NCI-H1092 (cell line): ENCODE results near the gene FYB1.

Experiments used
- DNase-seq: peaks from one replicate; lab custom pipeline; 2025; lab: John Stamatoyannopoulos, UW

FYB1 gene

DNA sequence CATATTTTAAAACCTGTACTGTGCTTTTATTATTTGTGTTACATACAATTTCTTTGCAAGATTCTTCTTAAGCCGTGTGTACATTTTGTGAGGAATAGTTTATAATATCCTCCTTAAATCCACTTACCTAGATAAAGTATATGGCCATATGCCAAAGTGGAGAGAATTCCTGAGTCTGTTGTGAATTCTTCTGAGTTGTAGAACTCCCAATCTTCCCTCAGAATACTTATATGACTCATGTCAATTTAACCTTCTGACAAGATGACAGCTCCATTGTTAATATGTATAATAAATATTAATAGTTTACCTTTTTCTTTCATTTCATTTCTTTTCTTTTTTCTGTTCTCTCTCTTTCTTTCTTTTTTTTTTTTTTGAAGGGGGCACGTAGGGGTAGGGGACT lies 139.2 kb downstream of the FYB1 start:
- no peak for DNase-seq

DNA sequence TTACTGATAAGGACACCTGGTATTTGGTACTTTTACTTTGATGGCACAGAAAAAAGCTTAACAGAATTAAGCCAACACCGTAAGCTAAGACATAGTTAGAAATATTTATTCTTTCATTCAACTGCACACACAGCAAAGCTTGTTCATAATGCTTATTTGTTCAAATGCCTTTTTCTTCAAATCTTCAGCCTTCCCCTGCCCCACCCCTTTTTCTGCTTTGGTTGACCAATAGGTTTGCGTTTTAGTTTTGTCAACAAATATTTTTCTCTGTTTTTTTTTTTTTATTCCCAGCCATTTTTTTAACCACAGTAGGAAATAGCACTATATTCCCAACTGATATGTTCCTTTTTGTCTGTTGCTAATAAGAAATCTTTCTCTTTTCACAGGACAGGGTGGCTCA lies 140.2 kb downstream of the FYB1 start:
- DNase-seq = no peak

DNA sequence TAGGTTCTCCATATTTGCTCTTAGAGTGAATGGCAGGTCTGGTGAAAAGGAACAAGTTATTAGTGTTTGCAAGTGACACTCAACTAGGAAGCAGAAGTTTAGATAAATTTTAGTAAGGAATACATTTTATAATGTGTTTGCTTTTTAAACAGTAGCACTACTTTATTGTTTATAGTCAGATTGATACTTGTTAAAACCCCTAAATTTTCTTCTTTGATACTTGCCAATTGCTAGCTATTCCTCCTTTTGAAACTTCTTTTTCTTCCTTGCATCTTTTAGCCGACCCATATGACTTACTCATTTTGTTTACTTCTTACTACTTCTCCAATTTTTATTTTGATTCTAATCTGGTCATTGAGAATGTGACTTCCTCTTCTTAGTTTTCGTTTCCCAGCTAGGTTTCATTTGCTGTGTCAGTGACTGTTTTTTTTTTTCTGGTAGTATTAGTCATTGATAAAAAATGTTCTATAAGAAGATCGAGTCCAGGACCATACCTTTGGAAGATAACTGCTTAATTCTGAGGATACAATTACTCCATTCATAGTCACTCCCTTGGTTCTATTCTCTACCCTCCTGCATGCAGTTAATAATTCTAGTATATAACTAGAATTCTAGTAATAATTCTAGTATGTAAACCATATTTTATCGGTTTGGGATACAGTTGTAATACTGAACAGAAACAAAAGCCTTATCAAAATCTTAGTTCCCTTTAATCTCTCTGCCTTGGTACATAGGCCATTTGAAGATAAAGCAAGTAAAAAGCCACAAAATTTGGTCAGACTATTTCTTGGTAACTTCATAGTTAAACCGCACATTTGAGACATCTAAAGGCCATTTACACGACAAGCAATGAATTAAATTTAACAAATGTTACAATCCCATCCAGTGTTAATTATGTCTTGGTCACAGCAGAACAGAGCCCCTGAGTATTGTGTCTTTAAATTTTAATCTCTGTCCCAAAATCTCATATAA lies 142.3 kb downstream of the FYB1 start:
- no peak for DNase-seq

DNA sequence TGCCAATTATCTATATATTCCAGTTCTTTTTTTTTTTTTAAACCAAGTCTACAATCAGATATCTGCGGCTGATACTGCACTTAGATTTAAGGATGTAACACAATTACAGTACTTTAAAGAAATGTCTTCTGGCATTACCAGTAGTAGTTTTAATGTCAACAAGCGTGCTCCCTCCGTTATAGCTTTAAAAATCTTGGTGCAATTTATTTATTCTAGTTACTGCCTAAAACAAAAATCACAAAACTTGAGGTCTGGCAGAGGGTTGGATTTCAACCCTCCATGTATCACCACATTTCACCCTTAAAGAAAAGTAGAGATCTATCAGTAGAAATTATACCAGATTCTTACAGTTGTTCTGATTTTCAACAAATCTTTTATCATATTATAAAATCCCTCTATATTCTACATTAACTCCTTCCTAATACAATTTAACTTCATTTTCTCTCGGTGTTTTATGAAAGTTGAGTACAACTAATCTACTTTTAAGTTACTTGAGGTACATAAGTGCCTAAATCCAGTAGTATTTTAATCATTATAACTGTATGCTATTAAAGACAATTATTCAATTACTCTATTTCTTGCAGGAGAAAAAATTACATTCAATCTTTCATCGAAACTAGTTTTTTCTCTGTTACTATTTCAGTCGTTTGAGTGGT lies 143.1 kb downstream of the FYB1 start:
- DNase-seq = no peak

DNA sequence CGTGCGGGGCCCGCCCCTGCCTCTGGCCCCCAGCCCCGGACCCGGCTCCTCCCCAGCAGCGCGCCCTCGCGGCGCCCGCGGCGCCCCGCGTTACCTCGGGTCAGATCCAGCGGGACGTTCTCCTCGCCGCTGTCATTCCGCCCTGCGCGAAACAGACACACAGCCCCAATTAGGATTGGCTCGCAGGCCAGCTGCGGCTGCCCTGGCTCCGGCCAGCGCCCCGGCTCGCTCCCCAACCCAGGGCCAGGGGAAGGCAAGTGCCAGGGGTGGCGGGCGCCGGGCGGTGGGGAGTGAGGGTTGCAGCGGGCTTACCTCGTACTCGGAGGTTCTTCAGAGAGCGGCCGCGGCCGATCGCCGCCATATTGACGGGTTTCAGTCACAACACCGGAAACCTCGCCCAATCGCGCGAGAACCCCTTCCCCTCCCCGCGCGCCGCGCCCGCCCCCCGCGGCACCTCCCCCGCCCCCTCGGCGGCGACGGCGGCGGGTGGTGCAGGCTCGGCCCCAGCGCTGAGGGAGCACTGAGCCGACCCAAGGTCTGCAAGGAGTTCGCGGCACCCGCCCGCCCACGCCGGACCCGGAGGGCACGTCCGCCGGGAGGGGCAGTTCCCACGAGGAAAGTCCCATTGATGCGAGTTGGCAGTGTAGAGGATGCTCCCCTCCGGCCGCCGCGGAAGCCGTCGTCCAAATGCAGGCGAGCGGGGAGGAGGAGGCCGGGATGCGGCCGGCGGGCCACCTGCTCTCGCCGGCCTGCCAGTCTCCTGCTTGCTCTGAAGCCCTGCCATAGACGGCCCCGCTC lies 145.1 kb downstream of the FYB1 start, which contains the start of gene RICTOR:
Gene RICTOR (minus strand): TSS at position 383 of the 798 bp plus-strand sequence. CDS start 22 bp downstream, at position 361.
- peak; percentile 79 for DNase-seq

DNA sequence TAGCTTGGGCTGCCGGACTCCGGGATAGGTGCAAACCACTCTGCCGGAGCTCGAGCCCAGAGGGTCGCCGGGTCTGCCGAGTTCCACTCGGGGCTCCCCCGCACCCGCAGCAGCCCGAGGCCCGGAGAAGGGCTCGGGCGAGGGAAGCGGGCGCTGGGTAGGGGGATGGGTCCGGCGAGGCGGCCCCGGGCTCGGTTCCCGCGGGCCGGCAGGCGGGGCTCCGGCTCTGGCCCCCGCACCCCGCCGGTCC lies 145.7 kb downstream of the FYB1 start:
- peak; percentile 29 for DNase-seq

DNA sequence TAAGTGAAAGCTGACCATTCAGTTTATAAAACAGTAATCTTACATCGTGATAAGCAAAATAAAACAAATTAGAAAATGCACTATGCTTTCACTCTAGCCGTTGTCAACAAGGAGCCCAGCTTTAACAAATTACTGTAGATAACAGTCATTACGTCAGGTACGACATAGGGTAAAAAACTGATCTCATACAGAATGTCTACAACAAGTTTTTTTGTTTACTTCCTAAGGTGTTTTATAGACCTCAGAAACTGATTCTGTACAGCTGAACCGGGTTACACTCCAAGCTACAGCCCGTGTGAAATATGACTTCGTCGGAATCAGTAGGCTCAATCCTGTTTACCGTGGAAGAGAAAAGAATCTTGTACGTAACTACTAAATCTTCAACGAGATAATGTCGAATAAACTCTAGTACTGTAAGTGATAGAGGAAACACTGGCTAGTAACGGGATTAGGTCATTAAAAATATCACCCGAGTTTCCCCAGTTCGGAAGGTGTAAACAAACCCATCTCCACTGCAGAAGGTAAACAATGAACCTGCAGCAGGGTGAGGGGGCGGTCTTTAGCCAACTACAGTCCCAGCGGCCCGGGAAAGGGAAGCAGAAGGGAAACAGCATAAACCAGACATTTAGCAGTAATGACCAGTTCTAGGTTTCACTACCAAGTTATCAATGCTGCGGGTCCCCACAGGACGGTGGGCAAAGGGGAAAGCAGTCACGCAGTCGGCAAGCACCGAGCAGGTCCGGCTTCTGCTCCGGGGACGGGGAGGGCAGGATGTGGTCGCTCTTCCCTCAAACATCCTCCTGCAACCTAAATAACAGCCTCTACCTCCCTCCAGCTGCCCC lies 146.2 kb downstream of the FYB1 start:
- DNase-seq = no peak

DNA sequence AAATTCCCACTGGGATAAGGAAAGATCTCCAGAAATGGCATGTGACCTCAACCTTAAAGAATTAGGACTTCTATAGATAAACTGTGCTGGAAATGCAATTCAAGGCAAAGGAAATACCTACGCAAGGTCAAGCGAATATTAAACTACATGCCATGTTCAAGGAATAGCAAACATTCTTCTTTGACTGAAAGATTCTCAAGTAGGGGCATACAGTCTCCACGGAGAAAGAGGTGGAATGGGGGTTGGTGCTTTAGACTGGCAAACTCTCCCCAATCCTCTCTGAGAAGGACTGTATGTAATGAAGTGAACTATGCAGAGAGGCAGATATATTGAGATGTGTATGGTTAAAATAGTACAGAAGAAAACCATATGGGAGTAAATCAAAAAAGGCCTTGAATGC lies 151.3 kb downstream of the FYB1 start:
- no peak for DNase-seq

DNA sequence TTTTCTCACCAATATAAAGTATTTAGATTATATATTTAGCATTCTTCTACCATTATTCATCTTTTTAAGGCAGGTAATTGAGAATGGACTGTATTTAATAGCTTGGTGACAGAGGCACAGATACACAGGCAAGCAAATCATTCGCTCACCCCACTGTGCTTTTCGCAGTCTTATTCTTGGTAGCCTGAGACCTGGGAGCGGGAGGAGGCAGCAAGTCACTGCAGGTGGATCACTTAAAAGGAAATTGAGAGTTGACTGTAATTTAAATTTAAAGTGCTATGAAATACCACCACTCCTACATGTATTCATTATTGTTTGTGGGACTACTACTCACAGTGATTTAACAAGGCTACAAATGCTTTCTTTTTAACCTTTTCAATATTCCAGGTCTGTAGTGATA lies 154.9 kb downstream of the FYB1 start:
- DNase-seq = no peak

DNA sequence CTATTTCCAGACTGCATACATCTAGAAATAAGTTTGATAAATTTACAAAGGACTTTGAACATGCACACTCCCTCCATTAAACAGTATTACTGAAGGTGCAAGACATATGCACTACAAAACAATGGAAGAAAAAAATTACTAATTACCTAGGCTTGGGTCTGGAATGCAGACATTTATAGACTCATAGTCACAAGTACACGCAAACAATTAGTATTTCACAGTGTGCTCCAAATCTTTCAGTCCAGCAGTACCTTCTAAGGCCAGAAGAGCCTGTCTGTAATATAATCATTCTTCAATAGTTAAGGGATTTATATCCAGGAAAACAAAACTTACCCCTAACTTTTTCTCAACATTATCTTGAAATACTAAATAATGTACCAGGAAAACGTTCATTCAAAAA lies 156.3 kb downstream of the FYB1 start:
- no peak for DNase-seq

DNA sequence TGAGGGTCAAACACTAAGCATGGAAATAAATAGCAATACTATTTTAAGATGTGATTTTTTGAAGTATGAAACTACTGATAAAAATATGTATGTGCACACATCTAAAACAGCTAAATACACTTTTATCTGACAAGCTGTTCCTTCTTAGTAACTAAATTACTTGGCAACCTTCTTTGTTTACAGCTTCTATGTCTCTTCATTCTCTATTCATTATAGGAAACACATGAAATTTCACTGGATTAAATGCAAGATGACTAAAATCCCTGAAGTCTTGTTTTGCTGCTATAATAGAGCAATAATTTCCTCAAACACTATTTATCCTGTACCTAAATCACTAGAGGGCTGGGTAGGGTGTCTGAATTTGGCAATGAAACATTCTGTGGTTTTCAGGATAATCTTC lies 156.8 kb downstream of the FYB1 start:
- DNase-seq = no peak

DNA sequence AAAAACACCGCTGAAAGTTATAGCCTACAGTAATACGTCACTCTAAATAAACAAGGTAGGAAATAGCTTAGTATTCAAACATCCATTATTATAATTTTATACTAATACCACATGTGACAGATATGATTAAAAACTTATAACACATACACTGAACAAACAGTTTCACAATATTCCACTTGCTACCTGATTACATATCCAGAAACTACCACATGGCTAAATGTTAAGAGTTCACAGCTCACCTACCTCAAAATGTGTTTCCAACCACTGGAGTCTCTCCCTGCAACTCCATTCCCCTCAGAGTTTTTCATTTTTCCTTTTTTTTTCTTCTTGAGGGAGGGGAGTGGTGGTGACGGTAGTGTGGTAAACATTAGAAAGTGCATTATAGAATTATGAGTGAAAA lies 157.3 kb downstream of the FYB1 start:
- DNase-seq = no peak

DNA sequence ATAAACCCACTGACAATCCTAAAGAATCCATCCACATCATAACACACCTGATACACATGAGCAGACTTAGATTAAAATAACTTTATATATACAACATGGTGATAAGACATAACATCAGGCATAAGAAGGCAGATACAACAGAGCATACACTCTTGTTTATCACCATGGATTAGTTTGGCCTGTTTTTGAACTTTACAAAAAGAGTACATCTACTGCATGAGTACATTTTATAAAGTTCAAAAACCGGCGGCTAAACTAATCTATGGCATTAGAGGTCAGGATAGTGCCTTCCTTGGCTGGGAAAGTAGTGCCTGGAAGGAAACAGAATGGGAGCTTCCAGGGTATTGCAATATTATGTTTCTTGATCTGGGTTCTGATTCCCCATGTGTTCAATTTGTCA lies 160.3 kb downstream of the FYB1 start:
- DNase-seq = no peak

DNA sequence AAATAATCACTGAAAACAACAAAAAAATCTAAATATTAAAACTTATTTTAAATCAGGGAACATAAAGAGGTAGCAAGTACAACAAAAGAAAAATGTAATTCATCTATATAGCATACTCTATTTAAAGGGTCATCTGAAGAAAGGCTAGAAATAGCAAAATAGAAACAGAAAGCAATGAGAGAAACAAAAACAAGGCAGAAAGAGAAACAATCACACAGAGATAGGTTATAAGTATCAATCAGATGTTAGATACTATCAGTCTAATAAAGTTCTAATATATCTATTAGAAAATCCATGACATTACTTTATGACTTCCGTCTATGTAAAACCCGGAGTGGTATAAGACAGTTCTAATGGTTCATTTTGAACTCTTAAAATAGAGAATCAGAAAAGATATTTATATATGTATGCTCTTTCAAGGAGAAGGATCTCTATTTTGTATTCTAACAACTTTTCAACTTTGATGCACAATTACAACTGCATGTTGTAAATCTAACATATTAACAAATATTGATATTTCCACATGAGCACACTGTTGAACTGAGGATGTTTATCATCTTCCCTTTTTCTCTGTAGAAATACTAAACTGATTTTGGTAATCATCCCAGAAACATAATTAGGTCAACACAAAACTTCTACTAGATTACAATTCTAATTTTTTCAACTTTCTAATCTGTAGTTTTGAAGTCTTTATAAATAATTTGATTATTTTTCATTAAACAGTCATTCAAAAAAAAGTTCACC lies 161.0 kb downstream of the FYB1 start:
- no peak for DNase-seq

DNA sequence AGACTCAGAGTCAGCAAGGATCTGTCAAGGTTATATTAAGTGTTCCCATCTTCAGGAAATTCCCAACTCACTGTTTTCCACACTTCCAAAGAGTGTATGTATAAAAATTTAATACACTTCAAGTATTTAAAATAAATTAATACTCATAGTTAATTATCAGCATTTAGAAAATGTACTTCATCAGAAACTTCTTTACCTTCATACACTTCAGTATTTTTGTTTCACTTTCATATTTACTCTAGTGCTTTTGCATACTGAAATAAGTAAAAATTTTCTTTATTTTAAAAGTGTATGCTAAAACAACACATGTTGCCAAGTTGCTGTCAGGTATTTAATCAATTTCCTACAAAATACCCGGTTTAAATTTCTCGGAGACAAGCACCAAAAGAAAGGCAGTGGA lies 161.6 kb downstream of the FYB1 start:
- no peak for DNase-seq

DNA sequence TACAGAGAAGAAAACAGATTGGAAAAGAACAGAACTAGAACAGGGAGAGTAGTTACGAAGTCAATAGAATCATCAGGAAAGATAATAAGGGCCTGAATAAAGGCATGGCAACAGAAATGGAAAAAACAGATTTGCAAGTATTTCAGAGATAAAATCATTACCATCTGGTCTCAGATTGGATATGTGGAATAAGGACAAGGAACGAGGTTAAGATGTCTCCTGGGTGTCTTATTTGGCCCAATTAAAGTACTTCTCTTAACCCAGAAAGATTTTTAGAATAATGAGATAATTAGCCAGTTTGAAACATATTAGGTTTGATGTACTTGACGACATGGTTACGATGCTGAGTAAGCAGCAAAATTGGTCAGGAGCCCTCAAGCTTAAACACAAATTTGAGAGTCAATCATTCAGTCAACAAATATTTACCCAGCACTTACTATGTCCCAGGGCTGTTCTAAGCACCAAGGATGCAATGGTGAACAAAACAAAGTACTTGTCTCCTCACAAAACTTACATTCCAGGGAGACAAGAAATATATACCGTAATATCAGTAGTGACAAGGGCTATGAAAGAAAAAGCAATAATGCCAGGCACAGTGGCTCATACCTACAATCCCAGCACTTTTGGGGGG lies 163.5 kb downstream of the FYB1 start:
- DNase-seq = no peak
